Measurements from ENCODE around the gene SEPTIN6. TPM values are rescaled to one million over a fixed set of nuclear protein-coding genes. Genes with fewer than 3 reads are reported as not detected.
A peak's percentile ranks its signal among the peaks of the same experiment; 100 is the strongest.

The SEPTIN6 gene
- total RNA-seq, 1 experiment from 2014 or later, result 62.9 TPM

GRCh38 chrX:119659522-119659921 is 33.4 kb downstream of the SEPTIN6 start:
- H3K4me3 Mint-ChIP-seq, result no peak overlapping the region
- no peaks in the 10 kb centered on the region for H3K9me3 Mint-ChIP-seq
- ATAC-seq (no peak), DNase-seq (ENCODE audit: low spot score) (no peak)
- no peaks in the 10 kb centered on the region for H3K27me3 Mint-ChIP-seq (ENCODE audit: low read depth)
- peaks cover 19% of the 10 kb centered on the region for H3K4me1 Mint-ChIP-seq
- no peak for TF ChIP-seq CREB1 (CRISPR knock-in tag; IDR thresholded peaks at IDR 0.05)
- TF ChIP-seq ATF2 (CRISPR knock-in tag; IDR thresholded peaks at IDR 0.05; ENCODE audit: borderline replicate concordance, low read depth), result no peak
- no peak for TF ChIP-seq SMAD3 (CRISPR knock-in tag; IDR thresholded peaks at IDR 0.05; ENCODE audit: borderline replicate concordance)
- TF ChIP-seq FOXJ3 (CRISPR knock-in tag; IDR thresholded peaks at IDR 0.05; ENCODE audit: borderline replicate concordance), result no peak
- no peak for TF ChIP-seq E2F4 (CRISPR knock-in tag; IDR thresholded peaks at IDR 0.05; ENCODE audit: borderline replicate concordance, low read depth)
- no peak for TF ChIP-seq ZNF219 (CRISPR knock-in tag; IDR thresholded peaks at IDR 0.05; ENCODE audit: borderline replicate concordance)
- no peak for TF ChIP-seq ZBTB43 (CRISPR knock-in tag; IDR thresholded peaks at IDR 0.05)
- TF ChIP-seq ZNF425 (CRISPR knock-in tag; conservative IDR thresholded peaks at IDR 0.05), result no peak
- no peak for TF ChIP-seq MXD4 (CRISPR knock-in tag; IDR thresholded peaks at IDR 0.05; ENCODE audit: borderline replicate concordance)
- no peak for TF ChIP-seq ATF6 (CRISPR knock-in tag; IDR thresholded peaks at IDR 0.05)
- no peak for TF ChIP-seq ERG (CRISPR knock-in tag; IDR thresholded peaks at IDR 0.05)
- no peak for TF ChIP-seq GTF2I (CRISPR knock-in tag; conservative IDR thresholded peaks at IDR 0.05)
- no peak for TF ChIP-seq ZNF512 (CRISPR knock-in tag; IDR thresholded peaks at IDR 0.05; ENCODE audit: borderline replicate concordance)
- TF ChIP-seq PRRX2 (CRISPR knock-in tag; IDR thresholded peaks at IDR 0.05), result no peak
- ChIA-PET CTCF (no interaction called here), POLR2A (no interaction called here)
- peaks cover 37% of the 10 kb centered on the region for H3K36me3 Mint-ChIP-seq
- H3K27ac Mint-ChIP-seq, result peak overlapping the region; percentile 41; the same call in 1 of the 2 replicates
